Measurements from ENCODE around the gene ENDOV.

The ENDOV gene

DNA sequence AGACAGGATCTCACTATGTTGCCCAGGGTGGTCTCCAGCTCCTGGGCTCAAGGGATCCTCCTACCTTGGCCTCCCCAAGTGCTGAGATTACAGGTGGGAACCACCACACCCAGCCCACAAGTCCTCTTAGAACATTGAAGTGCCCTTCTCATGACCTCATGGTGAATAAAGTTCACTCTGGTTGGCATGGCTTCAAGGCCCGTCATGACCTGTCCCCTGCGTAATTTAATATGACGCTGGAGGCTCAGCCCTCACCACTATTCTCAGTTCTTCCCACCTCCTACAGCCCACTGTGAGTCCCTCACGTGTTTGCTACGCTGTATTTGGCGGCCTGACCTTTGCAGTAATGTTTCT lies 1.9 kb downstream of the ENDOV start:
- FAIRE-seq: no peak

DNA sequence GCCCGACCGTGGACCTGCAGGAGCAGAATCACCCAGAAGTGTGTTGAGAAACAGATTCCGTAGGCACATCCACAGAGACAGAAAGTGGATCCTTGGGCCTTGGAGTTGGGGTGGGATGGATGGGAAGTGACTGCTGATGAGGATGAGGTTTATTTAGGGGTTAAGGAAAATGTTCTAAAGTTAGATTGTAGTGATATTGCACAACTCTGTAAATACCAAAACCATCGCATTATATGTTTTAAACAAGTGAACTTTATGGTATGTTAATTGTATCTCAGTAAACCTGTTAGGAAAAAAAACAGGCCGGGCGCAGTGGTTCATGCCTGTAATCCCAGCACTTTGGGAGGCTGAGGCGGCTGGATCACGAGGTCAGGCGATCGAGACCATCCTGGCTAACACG lies 3.6 kb downstream of the ENDOV start:
- no peak for FAIRE-seq

GRCh38 chr17:80419255-80419654 lies 4.3 kb downstream of the ENDOV start:
- FAIRE-seq: no peak

GRCh38 chr17:80421381-80422090 lies 6.6 kb downstream of the ENDOV start:
- no peak for FAIRE-seq

DNA sequence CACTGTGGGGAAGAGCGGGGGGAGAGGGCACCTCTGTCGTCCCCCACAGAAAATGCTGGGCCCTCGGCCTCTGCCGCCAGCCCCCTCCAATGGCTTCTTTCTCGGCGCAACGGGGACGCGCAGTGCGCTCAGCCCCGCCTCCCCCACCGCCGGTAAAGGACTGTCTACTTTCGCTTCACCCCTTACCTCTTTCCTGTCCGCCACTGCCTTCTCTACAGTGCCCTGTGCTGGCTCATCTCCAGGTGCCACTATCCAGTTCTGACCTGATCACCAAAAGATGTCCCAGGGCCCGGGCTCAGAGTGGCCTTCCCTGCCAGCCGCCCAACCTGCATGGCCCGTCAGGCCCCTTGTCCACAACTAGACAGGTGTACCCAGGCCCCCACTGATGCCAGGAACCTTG lies 7.3 kb downstream of the ENDOV start:
- no peak for FAIRE-seq

DNA sequence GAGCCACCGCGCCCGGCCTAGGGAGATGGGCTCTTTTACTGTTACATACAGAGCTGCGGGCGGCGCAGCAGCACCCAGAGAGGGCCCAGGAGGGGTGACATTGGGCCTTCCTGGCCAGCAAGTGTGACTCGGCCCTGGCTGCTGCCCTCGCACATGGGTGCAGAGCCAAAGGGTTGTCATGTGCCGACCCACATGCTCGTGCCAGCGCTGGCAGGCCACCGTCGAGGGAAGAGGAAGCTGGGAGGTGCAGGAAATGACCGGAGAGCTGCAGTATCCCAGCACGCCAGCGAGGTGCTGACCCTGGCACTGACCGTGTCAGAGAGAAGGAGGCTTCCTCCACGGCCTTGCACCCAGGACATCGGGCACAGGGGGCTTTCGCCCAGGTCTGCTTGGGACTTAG lies 8.0 kb downstream of the ENDOV start:
- FAIRE-seq: no peak

- no peak for FAIRE-seq
Measured at GRCh38 chr17:80423536-80424225, 8.7 kb downstream of the ENDOV start.

GRCh38 chr17:80424261-80424660 lies 9.3 kb downstream of the ENDOV start:
- FAIRE-seq: no peak

GRCh38 chr17:80424878-80425765 lies 10.2 kb downstream of the ENDOV start:
- FAIRE-seq: no peak

GRCh38 chr17:80425835-80426426 lies 11.0 kb downstream of the ENDOV start:
- no peak for FAIRE-seq

- FAIRE-seq: no peak
Measured at GRCh38 chr17:80426671-80427326, 11.8 kb downstream of the ENDOV start.

DNA sequence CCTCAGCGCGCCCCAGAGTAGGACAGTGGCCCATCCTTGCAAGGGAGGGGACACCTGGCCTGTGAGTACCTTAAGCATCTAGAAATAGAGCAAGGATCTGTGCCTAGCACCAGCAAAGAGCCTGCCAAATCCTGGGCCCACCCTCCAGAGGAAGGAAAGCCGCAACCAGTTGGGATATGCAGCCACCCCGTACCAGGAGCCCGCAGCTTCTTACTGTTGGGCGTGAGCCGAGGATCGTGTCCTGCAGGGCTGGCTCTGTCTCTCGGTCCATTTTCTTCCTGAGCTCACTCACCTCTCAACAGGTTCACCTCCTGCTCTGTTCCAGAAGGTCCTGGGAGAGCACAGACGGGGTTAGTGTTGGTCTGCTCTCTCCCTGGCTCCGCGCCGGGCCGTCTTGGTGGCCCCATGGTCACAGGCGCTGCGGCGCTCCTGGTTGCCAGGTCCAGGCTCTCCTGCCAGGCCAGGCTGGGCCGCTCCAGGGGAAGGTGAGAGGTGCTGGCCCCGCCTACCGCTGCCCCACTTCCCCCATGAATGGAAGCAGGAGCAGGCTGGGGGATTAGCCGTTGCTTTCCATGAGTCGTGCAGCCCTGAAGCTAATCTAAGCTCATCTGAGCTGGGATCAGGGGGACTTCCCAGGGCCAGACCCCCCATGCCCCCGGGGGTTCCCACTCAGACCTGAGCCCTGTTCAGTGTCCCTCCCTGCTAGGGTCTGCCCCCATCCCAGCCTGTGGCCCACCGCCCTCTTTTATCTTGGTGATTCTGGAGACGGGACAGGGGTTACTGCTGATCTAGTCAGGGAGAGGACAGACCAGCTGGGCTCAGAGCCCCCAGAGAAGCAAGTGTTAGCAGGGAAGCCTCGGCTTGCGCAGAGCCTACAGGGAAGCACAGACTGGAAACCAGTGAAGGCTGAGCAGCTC lies 12.7 kb downstream of the ENDOV start:
- FAIRE-seq: no peak

- FAIRE-seq: no peak
Measured at GRCh38 chr17:80428363-80428762, 13.4 kb downstream of the ENDOV start.

- no peak for FAIRE-seq
Measured at GRCh38 chr17:80428796-80429195, 13.8 kb downstream of the ENDOV start.

- FAIRE-seq: no peak
Measured at GRCh38 chr17:80429356-80430275, 14.6 kb downstream of the ENDOV start.

GRCh38 chr17:80430446-80431245 lies 15.7 kb downstream of the ENDOV start:
- no peak for FAIRE-seq

GRCh38 chr17:80431246-80432195 lies 16.6 kb downstream of the ENDOV start:
- FAIRE-seq: no peak

- FAIRE-seq: no peak
Measured at GRCh38 chr17:80432350-80432955, 17.5 kb downstream of the ENDOV start.
